ENCODE data around the gene GSE1.
A peak's percentile ranks its signal among the peaks of the same experiment; 100 is the strongest.

GSE1 gene

GRCh38 chr16:85605051-85605911, 7.8 kb upstream of the GSE1 start:
- DNase-seq (ENCODE audit: low read depth, low spot score): no peak

DNA sequence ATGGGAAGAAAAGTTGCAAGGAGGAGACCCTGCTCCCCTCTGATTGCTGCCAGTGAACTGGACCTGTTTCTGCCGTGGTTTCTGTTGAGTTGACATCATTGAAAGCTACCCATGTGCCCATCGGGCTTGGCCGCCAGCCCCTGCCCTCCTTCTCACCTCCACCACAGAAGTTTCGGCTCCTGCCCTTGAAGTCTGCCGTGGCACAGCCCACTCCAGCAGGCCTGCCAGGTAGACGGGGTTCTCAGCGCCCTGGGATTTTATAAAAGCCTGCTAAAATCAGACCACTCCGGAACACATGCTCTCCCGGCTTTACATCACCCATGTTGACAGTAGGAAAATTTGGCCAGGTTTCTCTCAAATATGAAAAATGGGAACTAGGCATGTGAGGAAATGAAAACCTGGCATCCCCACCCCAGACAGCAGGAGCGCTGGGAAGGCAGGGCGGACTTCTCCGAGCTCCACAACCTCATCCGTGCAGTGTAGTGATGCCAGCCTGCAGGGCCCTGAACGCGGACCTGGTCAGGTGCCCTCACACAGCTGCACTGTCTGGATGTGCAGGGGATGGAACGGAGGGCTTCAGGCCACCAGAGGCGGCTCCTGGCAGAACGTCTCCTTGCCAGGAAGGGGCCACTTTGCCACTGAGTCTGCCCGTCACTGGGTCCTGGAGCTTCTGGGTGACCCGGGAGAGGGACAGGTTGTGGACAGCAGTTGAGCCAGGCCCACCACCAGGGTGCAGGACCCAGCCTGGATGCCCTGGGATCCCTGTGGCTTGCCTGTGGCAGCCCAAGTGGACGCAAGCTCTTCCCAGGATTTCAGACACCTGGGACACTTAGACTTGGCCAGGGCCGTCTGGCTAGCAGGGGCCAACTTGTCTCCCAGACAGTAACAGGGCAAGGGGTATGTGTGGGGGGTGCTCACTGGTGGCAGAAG, 6.9 kb upstream of the GSE1 start:
- no peak for DNase-seq (ENCODE audit: low read depth, low spot score)

DNA sequence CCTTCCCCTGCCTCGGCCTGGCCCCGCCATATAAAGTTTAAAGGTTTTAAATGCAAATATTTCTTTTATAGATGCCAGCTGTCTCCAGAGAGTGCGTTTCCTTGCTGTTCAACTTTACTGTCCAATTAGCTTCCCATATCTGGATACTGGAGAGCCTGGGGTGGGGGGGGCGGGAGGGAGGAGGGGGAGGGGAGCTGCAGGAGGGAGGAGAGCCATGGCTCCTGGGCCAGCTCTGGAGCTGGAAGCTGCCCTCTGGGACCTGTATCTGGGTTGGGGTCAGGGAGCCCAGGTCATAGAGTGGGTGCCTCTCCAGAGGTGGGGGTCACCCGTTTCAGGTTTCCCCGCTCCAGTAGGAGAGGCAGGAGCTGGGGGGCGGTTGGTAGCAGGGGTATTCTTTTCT, 6.2 kb upstream of the GSE1 start:
- no peak for DNase-seq (ENCODE audit: low read depth, low spot score)

DNA sequence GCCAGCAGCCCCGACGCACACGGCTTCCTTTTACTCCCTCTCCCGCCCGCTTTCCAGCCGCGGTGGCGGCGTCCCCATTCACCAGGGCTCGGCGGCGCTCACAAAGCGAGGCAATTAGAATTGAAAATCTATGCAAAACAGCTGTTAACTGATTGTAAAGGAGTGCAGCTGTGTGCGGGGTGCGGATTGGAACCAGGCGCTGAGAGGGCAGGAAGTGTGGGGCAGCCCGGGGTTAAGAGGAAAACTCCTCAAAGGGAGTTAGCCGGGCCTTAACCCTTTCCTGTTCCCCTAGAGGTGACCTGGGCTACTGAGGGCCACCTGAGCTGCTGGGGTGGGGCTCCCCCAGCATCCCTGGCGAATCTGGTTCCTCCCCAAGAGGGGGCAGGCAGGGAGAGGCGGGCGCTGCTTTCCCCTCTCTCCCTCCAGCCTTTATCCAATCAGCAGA, 5.8 kb upstream of the GSE1 start:
- DNase-seq (ENCODE audit: low read depth, low spot score): no peak

DNA sequence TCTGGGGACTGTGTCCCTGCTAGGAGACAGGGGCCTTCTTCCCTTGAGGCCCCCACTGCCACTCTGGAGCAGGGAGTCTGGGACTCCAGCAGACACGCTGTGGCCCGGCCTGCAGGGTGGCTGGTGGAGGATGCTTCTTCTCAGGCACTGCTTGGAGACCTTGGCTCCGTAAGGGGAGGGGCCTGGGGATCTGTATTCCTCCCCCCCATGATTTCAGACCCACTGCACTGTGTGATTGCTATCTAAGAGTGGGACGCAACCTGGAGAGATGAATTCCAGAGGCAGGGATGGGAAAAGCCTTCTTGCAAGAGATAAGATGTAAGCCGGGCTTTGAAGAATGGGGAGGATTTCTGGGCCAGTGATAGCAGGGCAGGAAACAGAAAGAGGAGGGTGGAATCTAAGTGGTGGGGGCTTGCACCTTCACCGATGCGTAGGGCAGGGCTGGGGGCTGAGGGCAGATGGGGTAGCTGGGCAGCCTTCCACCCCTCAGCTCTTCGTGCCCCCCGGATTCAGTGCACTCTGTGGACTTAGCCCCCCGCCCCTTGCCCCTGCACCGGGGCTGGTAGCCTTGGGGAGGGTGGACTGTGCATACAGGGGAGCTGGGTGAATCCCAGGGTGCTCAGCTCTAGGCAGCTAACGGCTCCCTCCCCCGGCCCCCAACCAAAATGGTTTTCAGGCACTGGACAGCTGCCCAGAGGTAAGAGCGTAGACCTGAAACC, 5.2 kb upstream of the GSE1 start:
- DNase-seq (ENCODE audit: low read depth, low spot score): no peak

DNA sequence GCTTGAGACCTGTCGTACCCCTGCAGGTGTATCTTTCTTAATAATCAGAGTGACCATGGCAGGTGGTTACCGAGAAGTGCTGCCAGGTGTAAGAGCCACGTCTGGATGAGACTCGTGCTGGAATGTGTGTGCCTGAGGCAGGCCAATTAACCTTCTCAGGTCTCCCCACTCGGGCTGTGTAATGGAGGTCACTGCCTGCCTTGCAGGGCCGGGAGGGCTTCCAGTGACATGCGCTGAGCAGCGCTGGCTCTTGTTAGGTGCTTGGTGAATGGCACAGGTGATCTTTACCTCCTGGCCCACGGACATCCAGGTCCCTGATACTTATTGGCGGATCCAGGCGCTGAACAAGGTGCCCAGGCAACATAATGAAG, 4.6 kb upstream of the GSE1 start:
- no peak for DNase-seq (ENCODE audit: low read depth, low spot score)

- DNase-seq (ENCODE audit: low read depth, low spot score): no peak
These were observed 4.2 kb upstream of the GSE1 start for GRCh38 chr16:85608887-85609286.

- no peak for DNase-seq (ENCODE audit: low read depth, low spot score)
These were observed 3.6 kb upstream of the GSE1 start for GRCh38 chr16:85609539-85609938.

DNA sequence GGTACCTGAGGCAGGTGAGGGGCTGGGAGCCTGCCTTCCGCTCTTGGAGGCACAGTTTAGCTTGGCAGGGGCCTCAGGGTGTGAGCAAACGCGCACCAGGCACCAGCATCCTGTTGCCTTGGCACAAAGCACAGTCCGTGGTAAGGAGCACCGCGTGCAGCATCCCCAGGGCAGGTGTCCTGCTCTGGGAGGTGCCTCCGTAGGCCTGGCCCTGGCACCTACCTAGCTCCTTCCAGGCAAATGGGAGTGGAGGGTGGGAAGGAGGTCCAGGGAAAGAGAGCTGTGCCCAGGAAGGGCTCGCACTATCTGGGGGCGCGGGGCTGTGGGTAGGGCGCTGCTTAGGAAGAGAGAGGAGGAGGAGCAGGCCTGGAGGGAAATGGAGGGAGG, 3.1 kb upstream of the GSE1 start:
- DNase-seq (ENCODE audit: low read depth, low spot score): no peak

- DNase-seq (ENCODE audit: low read depth, low spot score): peak; percentile 85
These were observed 2.5 kb upstream of the GSE1 start for GRCh38 chr16:85610446-85611193.

- no peak for DNase-seq (ENCODE audit: low read depth, low spot score)
These were observed 2.0 kb upstream of the GSE1 start for GRCh38 chr16:85611194-85611443.

DNA sequence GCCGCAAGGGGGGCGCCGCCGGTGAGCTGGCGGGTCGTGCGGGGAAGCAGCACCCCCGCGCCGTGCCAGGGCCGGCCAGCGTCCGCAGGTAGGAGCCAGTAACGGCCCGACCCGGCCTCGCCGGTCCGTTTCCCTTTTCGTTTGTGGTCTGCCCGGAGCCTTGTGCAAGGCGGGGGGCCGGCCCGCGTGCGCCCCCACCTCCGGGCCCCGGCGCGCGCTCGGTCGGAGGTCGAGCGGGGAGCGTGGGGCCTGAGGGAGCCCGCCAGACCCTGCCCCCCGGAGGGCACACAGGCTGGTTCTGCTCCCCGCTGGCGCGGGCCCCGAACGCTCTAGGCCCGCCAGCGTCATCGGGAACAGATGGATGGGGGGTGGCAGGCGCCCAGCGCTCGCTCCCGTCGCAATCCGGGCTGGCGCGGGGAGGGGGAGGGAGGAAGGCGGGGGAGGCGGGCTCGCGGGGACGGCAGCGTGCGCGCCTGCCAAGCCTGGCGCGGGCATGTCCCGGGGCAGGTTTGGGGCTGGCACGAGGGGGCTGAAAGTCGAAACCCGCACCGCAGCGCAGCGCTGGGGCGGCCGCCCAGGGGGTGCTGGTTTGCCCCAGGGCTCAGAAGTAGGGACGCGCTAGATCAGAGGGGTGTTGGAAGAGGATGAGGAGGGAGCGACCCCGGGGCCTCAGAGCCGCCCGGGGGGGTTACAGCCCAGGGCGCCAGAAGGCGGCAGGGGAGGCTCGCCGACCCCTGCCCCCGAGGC, 1.5 kb upstream of the GSE1 start:
- no peak for DNase-seq (ENCODE audit: low read depth, low spot score)

- no peak for DNase-seq (ENCODE audit: low read depth, low spot score)
These were observed 826 bp upstream of the GSE1 start for GRCh38 chr16:85612191-85612800.

DNA sequence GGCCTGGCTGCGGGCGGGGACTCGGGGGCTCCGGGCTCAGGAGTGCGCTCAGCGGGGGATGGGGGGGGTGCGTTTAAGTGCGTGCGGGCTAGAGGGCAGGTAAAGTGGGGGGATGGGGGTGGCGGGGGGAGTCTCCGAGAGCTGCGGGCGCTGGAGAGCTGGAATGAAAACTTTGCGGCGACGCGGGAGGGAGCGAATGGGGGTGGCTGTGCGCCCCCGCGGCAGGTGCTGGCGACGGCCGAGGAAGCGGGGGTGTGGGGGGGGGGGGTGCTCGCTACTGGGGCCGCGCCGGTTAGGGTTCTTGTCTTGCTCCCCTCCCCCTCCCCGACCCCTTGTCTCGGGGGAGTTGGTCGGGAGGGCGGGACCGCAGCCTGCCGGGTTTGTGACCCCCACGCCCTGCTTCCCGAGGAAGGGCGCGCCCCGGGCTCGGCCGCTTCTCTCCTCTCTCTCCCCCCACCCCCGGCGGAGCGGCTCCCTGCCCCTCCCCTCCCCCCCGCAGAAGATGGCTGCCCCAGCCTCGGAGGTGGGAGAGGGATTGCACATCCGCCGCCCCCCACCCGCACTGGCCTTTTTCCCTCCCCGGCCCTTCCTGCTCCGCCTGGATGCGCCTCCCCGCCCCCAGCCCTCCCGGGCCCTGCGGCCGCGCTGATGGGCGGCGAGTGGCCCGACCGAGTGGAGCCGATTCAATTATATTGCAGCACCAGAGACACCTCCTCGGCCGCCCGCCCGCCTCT, 649 bp downstream of the GSE1 start:
- DNase-seq (ENCODE audit: low read depth, low spot score): no peak

DNA sequence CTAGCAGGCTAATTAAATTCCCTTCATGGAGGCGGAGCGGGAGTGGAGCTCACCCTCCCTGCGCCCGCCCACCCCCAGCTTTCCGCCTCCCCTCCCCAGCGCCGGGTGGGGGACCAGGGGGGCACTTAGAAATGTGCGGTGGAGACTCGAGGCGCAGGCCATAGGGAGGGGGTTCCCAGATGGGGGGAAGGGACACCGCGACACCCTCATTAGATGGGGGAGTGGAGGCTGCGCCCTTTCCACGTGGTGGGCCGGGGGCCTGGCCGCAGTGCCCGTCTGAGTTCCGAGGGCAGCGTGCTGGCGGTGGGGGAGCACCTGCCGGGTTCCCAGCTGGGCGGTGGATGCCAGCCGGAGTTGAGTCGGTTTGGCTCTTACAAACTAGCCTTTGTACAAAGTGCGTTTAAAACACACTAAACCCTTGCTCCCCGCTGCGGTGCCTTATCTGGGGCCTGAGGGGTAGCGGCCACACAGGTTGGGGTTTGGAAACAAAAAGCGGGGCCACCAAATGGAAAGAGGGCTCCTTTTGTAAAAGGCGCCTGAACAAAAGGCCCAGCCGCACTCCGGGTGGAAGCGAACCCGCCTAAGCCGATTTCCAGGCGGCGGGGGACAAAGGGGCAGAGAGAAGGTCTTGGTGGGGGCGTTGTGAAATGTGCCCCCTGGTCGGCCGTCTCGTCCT, 1.4 kb downstream of the GSE1 start:
- DNase-seq (ENCODE audit: low read depth, low spot score): no peak

DNA sequence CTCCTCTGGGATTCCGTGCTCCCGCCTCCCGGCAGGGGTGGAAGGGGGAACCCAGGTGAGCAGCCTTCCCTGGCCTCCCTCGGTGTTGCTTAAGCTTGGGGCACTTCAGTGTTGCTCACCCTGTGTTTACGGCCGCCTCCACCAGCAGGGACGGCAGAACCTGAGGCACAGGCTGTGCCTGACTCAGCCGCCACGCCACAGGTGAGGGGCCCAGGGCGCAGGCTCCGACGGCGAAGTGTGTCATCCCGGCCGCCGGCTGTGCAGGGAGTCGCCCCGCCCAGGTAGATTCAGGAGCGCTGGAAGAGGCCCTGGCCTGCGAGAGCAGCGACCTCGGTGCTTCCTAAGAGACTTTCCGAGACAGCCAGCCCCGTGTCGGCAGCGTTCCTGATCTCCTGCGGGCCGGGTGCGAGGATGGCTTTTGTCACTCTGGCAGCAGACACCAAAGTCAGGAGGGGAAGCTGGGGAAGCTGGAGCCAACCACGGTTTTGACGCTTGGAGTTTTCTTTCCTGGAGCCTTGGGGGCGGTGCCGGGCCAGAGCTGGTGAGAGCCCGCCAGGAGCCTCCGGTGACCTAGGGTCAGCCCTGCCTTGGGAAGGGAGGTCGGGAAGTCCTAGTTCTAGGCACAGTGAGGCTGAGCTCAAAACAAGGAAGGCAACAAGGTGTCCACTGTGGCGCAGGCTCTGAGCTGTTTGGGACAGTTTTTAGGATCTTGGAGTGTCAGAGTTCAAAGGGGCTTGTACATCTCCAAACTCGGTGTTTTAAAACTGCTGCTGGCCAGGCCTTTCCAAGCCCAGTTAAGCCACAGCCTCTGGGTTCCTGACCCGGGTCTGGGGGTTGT, 2.1 kb downstream of the GSE1 start:
- peak; percentile 44 for DNase-seq (ENCODE audit: low read depth, low spot score)

DNA sequence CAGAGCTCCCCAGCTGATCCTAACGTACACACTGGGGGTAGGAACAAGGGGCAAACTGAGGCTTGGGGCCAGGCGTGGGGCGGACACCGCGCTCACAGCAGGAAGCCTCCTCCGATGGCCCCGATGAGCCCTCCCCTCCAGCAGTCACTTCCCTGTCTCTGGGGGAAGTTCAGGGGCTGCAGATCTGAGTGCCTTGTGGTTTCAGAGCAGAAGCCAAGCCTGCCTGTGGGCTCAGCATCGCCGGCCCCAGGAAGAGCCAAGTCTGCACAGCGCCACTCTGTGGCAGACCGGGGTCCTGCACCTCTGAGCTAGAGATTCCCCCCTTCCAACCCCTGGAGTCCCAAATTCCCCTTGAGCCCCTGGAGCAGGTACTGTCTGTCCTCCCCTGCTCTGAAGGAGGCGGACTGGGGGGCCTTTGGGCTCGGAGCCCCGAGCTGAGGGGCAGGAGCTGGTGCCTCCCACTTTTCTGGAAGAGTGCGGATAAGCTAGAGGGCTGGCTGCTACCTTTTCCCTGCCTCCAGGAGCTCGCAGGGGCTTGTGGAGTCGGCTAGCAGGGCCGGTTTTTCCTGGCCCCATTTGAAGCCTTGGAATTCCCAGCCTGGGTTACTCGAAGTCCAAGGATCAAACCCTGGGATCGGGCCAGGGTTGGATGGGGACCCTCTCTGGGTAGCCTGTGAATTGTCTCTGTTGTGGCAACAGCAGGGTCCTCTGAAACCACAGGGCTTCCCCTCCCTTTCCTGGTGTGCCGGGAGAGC, 2.9 kb downstream of the GSE1 start:
- DNase-seq (ENCODE audit: low read depth, low spot score): peak; percentile 63

Data from activated naive CD8-positive, alpha-beta T cell treated with anti-CD3 and anti-CD28 coated beads, Interleukin-2, amount 50 U/mL, for 16 hours (primary cell).